Activated CD4-positive, alpha-beta T cell treated with anti-CD3 and anti-CD28 coated beads, Interleukin-2, amount 10 ng/mL, durations not matched to agents 7 days and 5 days (primary cell): ENCODE measurements around the gene CHIC2. TPM values are rescaled to one million over a fixed set of nuclear protein-coding genes. Genes with fewer than 3 reads are reported as not detected.
"Not testable (repeated sequence)": the region's sequence is repeated elsewhere in the genome, so short reads cannot be mapped to it uniquely, and the experiment has no call there.

Experiments used
- CTCF ChIA-PET: fragments of 350-600 bp; sonication (Branson Sonifier 250); formaldehyde crosslinking; loops from one replicate; lab custom pipeline; 2021; ENCODE audit warnings: antibody characterized with exemption; lab: Charles Lee
- POLR2A ChIA-PET: fragments of 350-600 bp; sonication (Branson Sonifier 250); formaldehyde crosslinking; loops from one replicate; lab custom pipeline; 2021; ENCODE audit warnings: antibody characterized with exemption; lab: Charles Lee
- DNase-seq: peaks from one replicate; pipeline ENCODE4 v3.0.0-alpha.2; 2020
- H3K27ac Mint-ChIP-seq: one replicate; pipeline ENCODE4 v1.8.0; 2021; ENCODE audit warnings: mild to moderate bottlenecking, moderate library complexity, mixed read lengths
- H3K27me3 Mint-ChIP-seq: one replicate; pipeline ENCODE4 v1.8.0; 2021; ENCODE audit warnings: mixed read lengths
- H3K36me3 Mint-ChIP-seq: one replicate; pipeline ENCODE4 v1.8.0; 2021; ENCODE audit warnings: low read depth, mixed read lengths
- H3K4me1 Mint-ChIP-seq: one replicate; pipeline ENCODE4 v1.8.0; 2021; ENCODE audit warnings: mixed read lengths
- H3K4me3 Mint-ChIP-seq: one replicate; pipeline ENCODE4 v1.8.0; 2021; ENCODE audit warnings: mild to moderate bottlenecking, moderate library complexity, mixed read lengths
- H3K9me3 Mint-ChIP-seq: one replicate; pipeline ENCODE4 v1.8.0; 2021; ENCODE audit warnings: mixed read lengths
- total RNA-seq, 2 experiments: library from RNA; stranded (reverse); gene quantifications; one replicate each; pipeline ENCODE4 v1.2.3, GENCODE V29; 2021

Gene CHIC2
- total RNA-seq, 2 experiments from 2014 or later, result 18.2 to 18.9 TPM

- H3K27me3 Mint-ChIP-seq, CTCF ChIA-PET: not testable (repeated sequence)
Measured at GRCh38 chr4:54043630-54044029, 20.8 kb downstream of the CHIC2 start.

GRCh38 chr4:54041933-54042332 is 22.5 kb downstream of the CHIC2 start:
- DNase-seq, result no peak
- Mint-ChIP-seq H3K9me3 (peaks cover 3% of the 10 kb centered on the region), H3K27me3 (no peaks in the 10 kb centered on the region), H3K4me1 (peaks cover 15% of the 10 kb centered on the region), H3K27ac (no peak overlapping the region), H3K36me3 (peaks cover 45% of the 10 kb centered on the region), H3K4me3 (no peak overlapping the region)
- ChIA-PET CTCF (no interaction called here), POLR2A (no interaction called here)

More at GRCh38 chr4:54043630-54044029, 20.8 kb downstream of the CHIC2 start:
- H3K9me3 Mint-ChIP-seq, DNase-seq, H3K27ac Mint-ChIP-seq, H3K4me3 Mint-ChIP-seq, POLR2A ChIA-PET: not testable (repeated sequence)
- H3K36me3 Mint-ChIP-seq, result peaks cover 47% of the 10 kb centered on the region
- H3K4me1 Mint-ChIP-seq, result peaks cover 15% of the 10 kb centered on the region

DNA sequence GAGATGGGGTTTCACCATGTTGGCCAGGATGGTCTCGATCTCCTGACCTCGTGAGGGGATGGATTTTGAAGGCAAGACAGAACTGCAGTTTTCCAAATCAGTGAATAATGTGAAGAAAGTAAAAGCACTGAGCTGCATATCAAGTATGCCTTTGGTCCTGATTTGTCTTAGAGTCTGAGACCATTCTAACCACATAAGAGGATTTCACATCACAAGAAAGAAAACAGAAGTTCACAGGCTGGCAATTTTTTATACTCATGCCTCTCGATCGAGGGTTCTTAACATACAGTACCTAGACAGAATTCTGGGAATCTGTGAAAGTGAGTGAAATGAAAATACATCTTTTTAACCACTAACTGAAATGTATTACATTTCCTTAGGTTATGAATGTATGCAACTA is 23.3 kb downstream of the CHIC2 start:
- peaks cover 15% of the 10 kb centered on the region for H3K4me1 Mint-ChIP-seq
- no peaks in the 10 kb centered on the region for H3K27me3 Mint-ChIP-seq
- ChIA-PET CTCF (no interaction called here), POLR2A (no interaction called here)
- H3K27ac Mint-ChIP-seq, result no peak overlapping the region
- peaks cover 47% of the 10 kb centered on the region for H3K36me3 Mint-ChIP-seq
- H3K9me3 Mint-ChIP-seq, result peaks cover 3% of the 10 kb centered on the region
- no peak overlapping the region for H3K4me3 Mint-ChIP-seq
- no peak for DNase-seq

GRCh38 chr4:54038056-54038455 is 26.3 kb downstream of the CHIC2 start:
- H3K27ac Mint-ChIP-seq, result no peak overlapping the region
- H3K27me3 Mint-ChIP-seq, result no peaks in the 10 kb centered on the region
- CTCF ChIA-PET, result no interaction called here
- peaks cover 13% of the 10 kb centered on the region for H3K4me1 Mint-ChIP-seq
- DNase-seq, result no peak
- no peaks in the 10 kb centered on the region for H3K9me3 Mint-ChIP-seq
- H3K4me3 Mint-ChIP-seq, result no peak overlapping the region
- POLR2A ChIA-PET, result no interaction called here
- H3K36me3 Mint-ChIP-seq, result peaks cover 51% of the 10 kb centered on the region

GRCh38 chr4:54036184-54036583 is 28.2 kb downstream of the CHIC2 start:
- H3K27ac Mint-ChIP-seq, result no peak overlapping the region
- peaks cover 46% of the 10 kb centered on the region for H3K36me3 Mint-ChIP-seq
- no peaks in the 10 kb centered on the region for H3K27me3 Mint-ChIP-seq
- ChIA-PET POLR2A (no interaction called here), CTCF (no interaction called here)
- no peaks in the 10 kb centered on the region for H3K9me3 Mint-ChIP-seq
- peaks cover 8% of the 10 kb centered on the region for H3K4me1 Mint-ChIP-seq
- H3K4me3 Mint-ChIP-seq, result no peak overlapping the region
- DNase-seq, result no peak

GRCh38 chr4:54032558-54033135 is 31.8 kb downstream of the CHIC2 start:
- Mint-ChIP-seq H3K4me3 (no peak overlapping the region), H3K36me3 (peaks cover 33% of the 10 kb centered on the region), H3K4me1 (peaks cover 3% of the 10 kb centered on the region), H3K27me3 (no peaks in the 10 kb centered on the region), H3K9me3 (no peaks in the 10 kb centered on the region), H3K27ac (no peak overlapping the region)
- ChIA-PET POLR2A (no interaction called here), CTCF (no interaction called here)
- DNase-seq, result no peak

DNA sequence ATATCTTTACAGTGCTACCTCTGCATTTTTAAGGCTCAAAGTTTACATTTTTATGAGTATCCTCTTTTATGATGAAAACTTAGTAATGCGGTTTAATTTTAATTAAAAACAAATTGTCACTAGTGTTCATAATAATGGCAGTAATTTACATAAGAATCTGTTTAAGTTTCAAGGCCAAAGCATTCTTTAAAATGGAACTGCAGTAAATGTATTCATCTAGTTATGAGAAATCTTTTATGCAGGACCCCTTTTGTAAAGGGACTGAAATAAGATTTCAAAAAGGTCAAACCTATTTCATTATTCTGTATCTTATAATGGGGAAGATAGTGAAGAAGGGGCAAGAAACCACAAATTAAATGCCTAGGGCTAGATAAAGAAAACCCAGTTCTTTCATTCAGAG is 37.1 kb downstream of the CHIC2 start:
- Mint-ChIP-seq H3K27me3 (no peaks in the 10 kb centered on the region), H3K4me1 (peaks cover 2% of the 10 kb centered on the region), H3K36me3 (peaks cover 9% of the 10 kb centered on the region), H3K27ac (no peak overlapping the region), H3K4me3 (no peak overlapping the region), H3K9me3 (peaks cover 4% of the 10 kb centered on the region)
- ChIA-PET POLR2A (no interaction called here), CTCF (no interaction called here)
- no peak for DNase-seq

GRCh38 chr4:54025582-54025981 is 38.8 kb downstream of the CHIC2 start:
- ChIA-PET POLR2A (no interaction called here), CTCF (no interaction called here)
- no peak overlapping the region for H3K27ac Mint-ChIP-seq
- no peak overlapping the region for H3K4me3 Mint-ChIP-seq
- peaks cover 9% of the 10 kb centered on the region for H3K36me3 Mint-ChIP-seq
- peaks cover 4% of the 10 kb centered on the region for H3K9me3 Mint-ChIP-seq
- no peak for DNase-seq
- peaks cover 2% of the 10 kb centered on the region for H3K4me1 Mint-ChIP-seq
- no peaks in the 10 kb centered on the region for H3K27me3 Mint-ChIP-seq

DNA sequence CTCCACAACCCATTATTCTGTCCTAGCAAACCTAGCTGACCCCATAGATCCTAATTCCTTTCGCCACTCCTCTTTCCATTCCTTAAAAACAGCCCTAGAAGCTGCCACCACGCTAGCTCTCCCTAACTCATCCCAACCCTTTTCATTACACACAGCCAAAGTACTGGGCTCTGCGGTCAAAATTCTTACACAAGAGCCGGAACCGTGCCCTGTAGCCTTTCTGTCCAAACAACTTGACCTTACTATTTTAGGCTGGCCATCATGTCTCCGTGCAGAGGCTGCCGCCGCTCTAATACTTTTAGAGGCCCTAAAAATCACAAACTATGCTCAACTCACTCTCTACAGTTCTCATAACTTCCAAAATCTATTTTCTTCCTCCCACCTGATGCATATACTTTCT is 41.4 kb downstream of the CHIC2 start:
- H3K36me3 Mint-ChIP-seq, H3K27me3 Mint-ChIP-seq, CTCF ChIA-PET, POLR2A ChIA-PET, H3K27ac Mint-ChIP-seq, H3K4me1 Mint-ChIP-seq, H3K4me3 Mint-ChIP-seq, H3K9me3 Mint-ChIP-seq, DNase-seq: not testable (repeated sequence)

DNA sequence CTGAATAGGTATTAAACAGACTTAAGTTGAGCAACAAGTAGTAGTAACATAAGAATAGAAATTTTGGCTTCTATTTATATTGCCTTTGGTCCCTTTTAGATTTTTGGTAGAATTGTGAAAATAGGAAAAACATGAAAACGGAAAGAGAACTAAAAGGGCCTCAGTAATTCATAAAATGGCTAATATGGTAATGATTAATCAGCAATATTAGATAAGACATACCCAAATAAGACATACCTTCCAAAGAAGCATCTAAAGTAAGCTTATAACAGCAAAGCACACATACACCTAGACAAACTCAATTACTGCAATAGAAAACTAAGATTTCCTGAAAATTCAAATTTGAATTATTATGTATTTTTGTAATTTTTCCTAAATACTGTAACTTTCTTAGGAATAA is 46.4 kb downstream of the CHIC2 start:
- Mint-ChIP-seq H3K9me3 (no peaks in the 10 kb centered on the region), H3K4me3 (no peak overlapping the region), H3K4me1 (no peaks in the 10 kb centered on the region), H3K27ac (no peak overlapping the region), H3K36me3 (peaks cover 4% of the 10 kb centered on the region), H3K27me3 (no peaks in the 10 kb centered on the region)
- DNase-seq, result no peak
- ChIA-PET CTCF (no interaction called here), POLR2A (no interaction called here)

DNA sequence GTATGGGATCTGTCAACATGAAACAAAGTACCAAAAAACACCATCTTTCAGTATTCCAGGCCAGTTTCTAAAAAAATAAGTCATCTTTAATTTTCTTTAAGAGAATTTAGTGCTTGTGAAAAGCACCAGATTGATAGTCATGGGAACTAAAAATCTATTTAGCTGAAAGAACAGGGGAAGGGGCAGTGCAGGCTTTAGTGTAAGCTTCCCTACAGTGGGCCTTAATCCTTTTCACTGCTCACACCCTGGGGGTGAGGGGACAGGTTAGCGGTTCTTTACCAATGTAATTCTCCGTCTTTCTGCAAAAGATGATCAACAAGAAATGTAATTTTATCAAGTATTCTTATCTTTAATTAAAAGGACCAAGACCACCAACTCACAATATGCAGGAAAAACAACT is 47.1 kb downstream of the CHIC2 start:
- H3K27me3 Mint-ChIP-seq, result no peaks in the 10 kb centered on the region
- peaks cover 6% of the 10 kb centered on the region for H3K36me3 Mint-ChIP-seq
- no peak overlapping the region for H3K4me3 Mint-ChIP-seq
- ChIA-PET CTCF (no interaction called here), POLR2A (no interaction called here)
- H3K9me3 Mint-ChIP-seq, result no peaks in the 10 kb centered on the region
- H3K4me1 Mint-ChIP-seq, result no peaks in the 10 kb centered on the region
- no peak overlapping the region for H3K27ac Mint-ChIP-seq
- no peak for DNase-seq

DNA sequence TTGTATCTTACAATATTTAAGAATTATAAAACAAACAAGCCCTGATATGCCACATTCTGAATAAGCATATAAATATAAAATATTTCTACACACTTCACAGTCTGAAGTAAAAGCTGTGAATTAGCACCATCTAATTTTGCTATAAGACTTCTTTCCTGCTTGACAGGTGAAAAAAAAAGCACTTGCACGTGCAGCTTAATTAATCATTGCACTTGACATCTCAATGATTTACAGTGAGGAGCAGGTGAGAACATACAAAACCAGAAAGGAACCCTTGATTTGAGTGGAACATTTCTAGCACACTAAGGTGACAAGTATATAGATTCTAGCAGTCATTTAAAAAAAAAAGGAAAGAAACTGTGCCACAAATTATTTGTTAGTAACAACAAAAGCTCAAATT is 47.9 kb downstream of the CHIC2 start:
- H3K4me1 Mint-ChIP-seq, result no peaks in the 10 kb centered on the region
- DNase-seq, result no peak
- H3K4me3 Mint-ChIP-seq, result no peak overlapping the region
- no peaks in the 10 kb centered on the region for H3K9me3 Mint-ChIP-seq
- H3K27me3 Mint-ChIP-seq, result no peaks in the 10 kb centered on the region
- H3K36me3 Mint-ChIP-seq, result peaks cover 6% of the 10 kb centered on the region
- H3K27ac Mint-ChIP-seq, result no peak overlapping the region
- ChIA-PET CTCF (no interaction called here), POLR2A (no interaction called here)

DNA sequence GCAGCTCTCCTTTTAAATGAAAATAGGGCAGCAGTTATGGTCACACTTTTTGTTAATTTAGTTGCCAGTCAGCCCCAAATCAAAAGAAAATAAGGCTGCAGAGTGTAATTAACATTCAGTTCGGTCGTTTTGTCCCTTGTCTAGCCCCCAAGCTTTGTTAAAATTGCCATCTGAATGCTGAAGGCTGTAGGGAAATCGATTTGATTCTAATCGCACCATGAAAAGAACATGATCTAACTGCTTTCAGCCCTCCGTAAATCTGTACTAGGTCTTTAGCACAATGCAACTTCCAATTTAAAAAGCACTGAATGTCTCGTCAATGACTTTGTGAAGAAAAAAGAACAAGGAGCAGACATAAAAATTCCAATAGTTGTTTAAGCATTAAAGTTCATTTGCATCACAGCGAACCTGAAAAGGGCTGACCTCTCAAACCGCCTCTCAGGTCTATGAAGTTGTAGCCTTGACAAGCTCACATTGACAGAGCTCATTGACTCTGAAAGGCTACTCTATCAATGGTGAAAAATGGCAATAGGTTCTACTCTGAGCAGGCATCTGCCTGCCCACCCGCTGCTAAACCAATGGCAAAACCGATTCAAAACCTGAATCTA is 48.9 kb downstream of the CHIC2 start:
- Mint-ChIP-seq H3K27me3 (no peaks in the 10 kb centered on the region), H3K9me3 (no peaks in the 10 kb centered on the region), H3K27ac (no peak overlapping the region), H3K4me3 (no peak overlapping the region), H3K4me1 (no peaks in the 10 kb centered on the region), H3K36me3 (peaks cover 11% of the 10 kb centered on the region)
- POLR2A ChIA-PET, result no interaction called here
- CTCF ChIA-PET, result no interaction called here
- DNase-seq, result no peak

GRCh38 chr4:54014666-54015160 is 49.7 kb downstream of the CHIC2 start:
- no peak for DNase-seq
- Mint-ChIP-seq H3K9me3 (no peaks in the 10 kb centered on the region), H3K36me3 (peaks cover 16% of the 10 kb centered on the region), H3K27me3 (no peaks in the 10 kb centered on the region), H3K4me3 (no peak overlapping the region), H3K4me1 (no peaks in the 10 kb centered on the region), H3K27ac (no peak overlapping the region)
- ChIA-PET CTCF (no interaction called here), POLR2A (no interaction called here)
